Renal cortical epithelial cell (primary cell): ENCODE results near the gene SLC47A1. TPM values are rescaled to one million over a fixed set of nuclear protein-coding genes. Genes with fewer than 3 reads are reported as not detected.
"Not testable (repeated sequence)": the region's sequence is repeated elsewhere in the genome, so short reads cannot be mapped to it uniquely, and the experiment has no call there.

ENCODE experiments used
- DNase-seq: peaks from one replicate; pipeline ENCODE4 v3.0.0-alpha.2; 2011; ENCODE audit warnings: low read depth
- total RNA-seq: library from RNA; depleted of rRNA; stranded (reverse); fragments of >200 nt; gene quantifications from 2 replicates; pipeline ENCODE4 v1.2.3, GENCODE V29; 2014

The SLC47A1 gene
- total RNA-seq, 1 donor from 2014 or later: 2.4 TPM

GRCh38 chr17:19551591-19552148, 18.0 kb downstream of the SLC47A1 start:
- DNase-seq: no peak

GRCh38 chr17:19553036-19553435, 19.4 kb downstream of the SLC47A1 start:
- no peak for DNase-seq

DNA sequence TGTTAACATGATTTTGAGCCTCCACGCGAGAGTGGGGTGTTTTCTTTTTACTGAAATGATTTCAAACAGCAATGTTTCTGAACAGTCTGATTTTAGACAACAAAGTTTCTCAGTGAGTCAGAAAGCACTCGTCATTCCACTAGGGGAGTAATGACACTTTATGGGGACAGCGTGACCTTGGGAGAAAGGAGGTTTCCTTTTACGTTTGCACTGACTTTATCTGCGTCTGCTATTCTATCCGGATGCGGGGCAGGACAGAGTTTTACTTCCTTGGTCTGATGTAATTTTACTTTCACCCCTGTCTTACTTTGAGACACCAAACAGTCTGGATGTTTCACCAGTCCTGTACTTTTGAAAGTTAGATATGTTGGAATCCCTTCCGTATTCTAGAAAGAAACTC, 20.7 kb downstream of the SLC47A1 start:
- DNase-seq: no peak

DNA sequence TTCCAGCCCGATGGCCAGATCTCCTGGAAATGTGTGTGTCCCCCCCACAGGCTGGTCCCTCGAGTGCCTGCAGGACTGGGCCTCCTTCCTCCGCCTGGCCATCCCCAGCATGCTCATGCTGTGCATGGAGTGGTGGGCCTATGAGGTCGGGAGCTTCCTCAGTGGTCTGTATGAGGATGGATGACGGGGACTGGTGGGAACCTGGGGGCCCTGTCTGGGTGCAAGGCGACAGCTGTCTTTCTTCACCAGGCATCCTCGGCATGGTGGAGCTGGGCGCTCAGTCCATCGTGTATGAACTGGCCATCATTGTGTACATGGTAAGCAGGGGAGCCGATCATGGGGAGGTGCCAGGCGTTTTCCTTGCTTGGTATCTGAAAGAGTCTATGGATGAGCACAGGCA, 22.1 kb downstream of the SLC47A1 start:
- no peak for DNase-seq

DNA sequence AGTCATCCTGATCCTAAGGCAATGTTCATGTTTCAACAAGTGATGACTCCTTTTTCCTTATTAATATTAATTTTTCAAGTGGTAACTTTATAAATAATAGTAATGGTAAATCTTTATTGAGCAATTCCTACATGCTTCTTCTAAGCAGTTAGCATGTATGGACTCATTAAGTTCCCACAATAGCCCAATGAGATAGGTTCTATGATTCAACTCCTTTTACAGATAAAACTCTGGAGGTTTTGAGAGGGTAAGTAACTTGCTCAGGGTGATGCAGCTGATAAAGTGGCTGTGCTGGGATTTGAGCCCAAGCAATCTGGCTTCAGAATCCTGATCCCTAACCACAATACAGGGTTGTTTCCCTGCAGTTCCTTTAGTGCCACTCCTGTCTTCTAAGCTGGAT, 25.3 kb downstream of the SLC47A1 start:
- no peak for DNase-seq

DNA sequence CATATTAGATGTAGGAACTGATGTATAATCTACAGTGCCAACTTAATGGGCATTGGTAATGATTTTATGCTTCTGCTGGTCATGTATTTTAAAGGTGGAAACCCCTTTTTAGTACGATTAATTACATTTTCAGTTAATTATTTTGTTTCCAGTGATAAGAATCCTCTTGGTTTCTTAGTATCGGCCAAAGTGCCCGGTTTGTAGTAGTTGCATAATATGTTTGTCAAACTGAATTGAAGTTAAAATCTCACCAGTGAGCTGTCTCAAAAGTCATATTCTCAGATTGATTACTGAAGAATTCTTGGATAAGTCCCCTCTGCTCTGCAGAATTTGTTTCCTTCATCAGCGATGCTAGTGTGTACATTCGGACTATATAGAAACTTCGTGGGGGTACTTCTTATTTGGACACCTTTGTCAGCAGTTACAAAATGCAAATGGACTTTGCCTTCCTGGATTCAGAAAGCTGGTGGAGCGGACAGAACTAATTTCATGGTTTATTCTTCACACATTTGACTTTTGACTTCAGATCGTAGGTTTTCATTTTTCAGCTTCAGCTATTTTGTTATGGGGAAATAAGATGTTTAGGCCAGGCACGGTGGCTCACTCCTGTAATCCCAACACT, 28.2 kb downstream of the SLC47A1 start:
- no peak for DNase-seq

GRCh38 chr17:19565817-19566575, 32.3 kb downstream of the SLC47A1 start:
- DNase-seq: no peak

GRCh38 chr17:19567216-19568015, 33.8 kb downstream of the SLC47A1 start:
- DNase-seq: no peak

DNA sequence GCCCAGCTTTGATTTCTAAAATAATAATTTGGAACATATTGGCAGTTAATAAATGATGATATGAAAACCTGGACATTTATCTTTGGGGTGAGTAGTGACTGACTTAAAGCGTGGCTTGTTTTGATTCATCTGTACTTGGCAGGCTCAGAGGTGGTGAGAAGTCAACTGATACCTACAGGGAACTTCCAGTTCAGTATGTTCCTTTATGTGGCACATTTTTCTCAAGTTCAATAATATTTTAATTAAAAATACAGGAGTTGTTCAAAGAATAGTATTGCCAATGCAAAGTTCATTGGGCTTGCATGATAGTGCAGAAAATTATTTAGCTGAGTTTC, 34.3 kb downstream of the SLC47A1 start:
- no peak for DNase-seq

- peak; percentile 18 for DNase-seq
Observed at GRCh38 chr17:19569785-19570543, 36.3 kb downstream of the SLC47A1 start.

DNA sequence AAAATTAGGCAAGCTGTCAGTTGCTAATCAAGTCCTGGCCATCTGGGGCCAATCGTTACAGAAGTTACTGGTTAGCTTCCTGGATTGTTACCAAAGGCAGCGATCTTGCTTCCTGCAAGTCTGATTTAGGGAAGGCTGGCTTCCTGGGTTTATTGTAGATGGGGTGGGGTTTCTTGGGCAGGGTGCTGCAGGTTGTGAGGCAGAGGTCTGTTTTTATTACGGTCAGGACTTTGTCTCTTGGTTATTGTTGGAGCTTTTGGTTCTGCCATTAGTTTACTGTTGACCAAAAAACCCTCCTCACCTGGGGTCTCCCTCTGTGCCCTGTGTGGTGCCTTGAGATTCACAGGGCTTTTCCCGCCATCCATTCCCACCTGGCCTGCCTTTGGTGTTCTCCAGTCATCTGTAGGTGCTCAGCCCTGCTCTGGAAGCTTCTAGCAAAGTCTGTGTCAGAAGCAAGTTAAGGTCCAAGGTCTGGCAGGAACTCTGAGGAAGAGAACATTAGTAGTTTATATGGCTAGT, 36.9 kb downstream of the SLC47A1 start:
- no peak for DNase-seq

GRCh38 chr17:19573075-19573474, 39.4 kb downstream of the SLC47A1 start:
- DNase-seq: peak; percentile 54

GRCh38 chr17:19574956-19575355, 41.3 kb downstream of the SLC47A1 start:
- no peak for DNase-seq

- DNase-seq: peak; percentile 28
Observed at GRCh38 chr17:19578545-19578944, 44.9 kb downstream of the SLC47A1 start.

- DNase-seq: no peak
Observed at GRCh38 chr17:19579192-19579761, 45.6 kb downstream of the SLC47A1 start.

DNA sequence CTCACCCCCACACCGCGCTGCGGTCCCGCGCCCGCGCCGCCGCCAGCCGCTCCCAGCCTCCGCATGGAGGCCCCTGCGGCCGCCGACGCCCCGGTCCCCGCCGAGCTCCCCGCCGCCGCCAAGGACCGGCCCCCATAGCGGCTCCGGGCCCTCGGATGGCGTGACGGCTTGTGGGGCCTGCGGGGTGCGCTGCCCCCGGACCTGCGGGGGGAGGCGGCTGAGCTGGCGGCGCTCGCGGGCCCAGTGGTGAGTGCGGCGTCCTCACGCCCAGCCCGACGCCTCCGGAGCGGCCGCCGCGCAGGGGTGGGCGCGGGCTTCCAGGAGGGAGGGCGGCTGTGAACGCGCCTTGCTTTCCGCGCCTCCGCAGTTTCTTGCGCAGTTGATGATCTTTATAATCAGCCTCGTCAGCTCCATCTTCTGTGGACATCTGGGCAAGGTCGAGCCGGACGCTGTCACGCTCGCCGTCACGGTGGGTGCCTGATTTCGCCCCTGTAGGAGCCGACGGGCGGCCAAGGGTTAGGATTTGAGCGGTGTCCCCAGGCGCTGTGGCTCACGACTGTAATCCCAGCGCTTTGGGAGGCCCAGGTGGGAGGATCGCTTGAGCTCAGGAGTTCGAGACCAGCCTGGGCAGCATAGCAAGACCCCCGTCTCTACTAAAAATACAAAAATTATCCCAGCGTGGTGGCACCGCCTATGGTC, 46.4 kb downstream of the SLC47A1 start:
- no peak for DNase-seq

DNA sequence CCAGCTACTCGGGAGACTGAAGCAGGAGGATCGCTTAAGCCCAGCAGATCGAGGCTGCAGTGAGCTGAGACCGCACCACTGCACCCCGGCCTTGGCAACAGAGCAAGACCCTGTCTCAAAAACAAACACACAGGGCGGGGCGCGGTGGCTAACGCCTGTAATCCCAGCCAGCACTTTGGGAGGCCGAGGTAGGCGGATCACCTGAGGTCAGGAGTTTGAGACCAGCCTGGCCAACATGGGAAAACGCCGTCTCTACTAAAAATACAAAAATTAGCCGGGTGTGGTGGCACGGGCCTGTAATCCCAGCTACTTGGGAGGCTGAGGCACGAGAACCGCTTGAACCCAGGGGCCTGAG, 46.9 kb downstream of the SLC47A1 start:
- DNase-seq: not testable (repeated sequence)

DNA sequence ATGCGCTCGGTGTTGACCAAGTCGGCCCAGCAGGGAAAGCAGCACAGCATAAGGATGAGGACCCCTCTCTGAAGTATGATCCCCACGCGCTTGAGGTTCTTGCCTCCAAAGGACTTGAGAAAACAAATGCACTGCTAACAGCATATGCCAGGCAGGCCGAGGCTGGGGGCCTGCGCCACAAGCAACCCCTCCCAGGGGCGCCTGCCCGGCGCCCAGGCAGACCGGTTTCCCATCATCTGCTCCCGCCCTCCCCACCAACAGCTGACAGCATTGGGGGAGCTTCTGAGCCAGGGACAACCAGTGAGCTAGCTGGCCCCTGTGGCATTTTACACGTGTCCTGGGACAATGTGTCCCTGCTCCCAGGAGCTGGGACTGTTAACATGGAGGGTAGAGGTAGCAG, 48.5 kb downstream of the SLC47A1 start:
- DNase-seq: not testable (repeated sequence)

GRCh38 chr17:19583871-19584270, 50.2 kb downstream of the SLC47A1 start:
- DNase-seq: no peak

DNA sequence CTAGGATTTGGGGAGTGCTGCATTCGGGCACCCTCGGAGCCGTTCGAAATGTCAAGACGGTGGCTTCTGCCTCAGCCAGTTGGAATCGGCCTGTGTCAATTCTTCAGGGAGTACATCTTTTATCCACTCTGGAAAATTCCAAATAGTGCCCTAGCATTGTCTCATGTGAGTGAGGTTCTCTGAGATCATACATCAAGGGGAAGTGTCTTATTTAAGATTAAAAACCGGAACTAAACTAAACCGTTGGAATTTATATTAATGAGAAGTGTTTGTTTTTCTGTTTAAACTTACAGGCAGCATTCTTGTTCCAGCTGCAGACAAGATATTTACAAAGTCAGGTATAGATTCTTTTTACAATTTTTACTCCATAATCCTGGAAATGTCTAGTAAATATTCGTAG, 56.8 kb downstream of the SLC47A1 start:
- DNase-seq: no peak
